Ascending aorta (tissue), 2 donors: Measurements from ENCODE around the gene MRPL39. TPM values are rescaled to one million over a fixed set of nuclear protein-coding genes. Genes with fewer than 3 reads are reported as not detected.
"Not testable (repeated sequence)": the region's sequence is repeated elsewhere in the genome, so short reads cannot be mapped to it uniquely, and the experiment has no call there.

Experiments
- DNase-seq, 2 donors: peaks; one replicate each; pipeline ENCODE4 v3.0.0-alpha.2; 2019; ENCODE audit warnings: low spot score in 2 of 2
- H3K27ac ChIP-seq, 2 donors: fragments of 200-600 bp; sonication (generic); one replicate each; pipeline ENCODE4 v1.5.1; 2016 to 2017; ENCODE audit warnings: mild to moderate bottlenecking in 1 of 2
- H3K27me3 ChIP-seq: fragments of 200-600 bp; sonication (generic); one replicate; pipeline ENCODE4 v1.5.1; 2017
- H3K36me3 ChIP-seq, 2 donors: fragments of 200-600 bp; sonication (generic); one replicate each; pipeline ENCODE4 v1.5.1; 2016
- H3K4me1 ChIP-seq, 2 donors: fragments of 200-600 bp; sonication (generic); one replicate each; pipeline ENCODE4 v1.5.1; 2016 to 2017; ENCODE audit warnings: mild to moderate bottlenecking in 1 of 2
- H3K4me3 ChIP-seq, 2 donors: fragments of 200-600 bp; sonication (generic); one replicate each; pipeline ENCODE4 v1.5.1; 2016 to 2017; ENCODE audit warnings: mild to moderate bottlenecking in 1 of 2
- H3K9me3 ChIP-seq, 2 donors: fragments of 200-600 bp; sonication (generic); one replicate each; pipeline ENCODE4 v1.5.1; 2016
- CTCF ChIP-seq, 3 experiments: fragments of 200-600 bp in 2 of 3; fragments of 450-650 bp in 1 of 3; sonication (generic) in 2 of 3; IDR thresholded peaks; one replicate each; pipeline ENCODE4 v1.5.1; 2016 to 2019; ENCODE audit warnings: antibody characterized with exemption in 3 of 3, mild to moderate bottlenecking in 1 of 3, moderate library complexity in 1 of 3
- intact Hi-C: fragments of 100-400 bp; cut with DNase I; formaldehyde crosslinking; loops from one replicate; pipeline ENCODE4 v1.15.1; 2023
- total RNA-seq: library from RNA; depleted of rRNA; stranded (reverse); fragments of >200 nt; gene quantifications from one replicate; pipeline ENCODE4 v1.1.0, GENCODE V29; 2016

MRPL39 gene
- total RNA-seq, 1 donor from 2014 or later, result 26.1 TPM

DNA sequence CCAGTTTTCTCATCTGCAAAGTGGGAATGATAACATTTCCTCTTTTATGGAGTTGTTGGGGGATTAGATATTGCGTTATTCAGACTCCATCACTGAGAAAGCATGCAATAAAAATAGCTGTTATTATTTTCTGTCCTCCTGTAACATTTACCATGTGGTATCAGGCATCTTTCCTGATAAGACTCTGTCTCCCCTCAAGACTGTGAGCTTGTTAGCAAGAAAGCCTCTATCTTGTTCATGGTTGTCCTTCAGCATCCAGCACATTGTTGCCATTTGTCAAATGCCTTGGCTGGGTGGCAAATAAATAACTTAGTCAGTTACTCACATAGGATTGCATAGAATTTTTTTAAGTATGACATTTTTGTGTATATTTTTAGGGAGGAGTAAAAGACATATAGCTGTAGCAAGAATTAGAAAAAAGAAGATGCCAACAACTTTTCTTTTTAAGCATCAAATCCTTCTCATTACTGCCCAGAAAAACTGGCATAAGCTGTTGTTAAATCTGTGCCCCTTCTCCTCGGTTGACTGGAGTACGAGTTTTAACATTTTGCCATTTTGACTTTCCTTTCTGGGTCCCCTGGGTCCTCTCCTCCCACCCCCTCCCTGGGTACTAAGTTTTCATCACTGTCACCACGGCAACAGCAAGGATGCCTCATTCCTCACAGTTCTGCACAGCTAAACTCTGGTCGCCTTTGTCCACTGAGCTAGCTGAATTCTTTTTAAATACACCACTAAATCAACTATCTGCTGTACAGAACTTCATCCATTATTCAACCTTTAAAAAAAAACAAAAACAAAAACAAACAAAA lies 30.8 kb upstream of the MRPL39 start:
- DNase-seq, result no peak
- peaks cover 0 to 6% of the 10 kb centered on the region in 2 donors for H3K4me1 ChIP-seq
- no peaks in the 10 kb centered on the region for H3K9me3 ChIP-seq
- no peaks in the 10 kb centered on the region for H3K36me3 ChIP-seq
- H3K4me3 ChIP-seq, result peak overlapping the region; percentile 75 to 82
- no peaks in the 10 kb centered on the region for H3K27me3 ChIP-seq
- no peak for TF ChIP-seq CTCF (IDR thresholded peaks at IDR 0.05)
- no peak overlapping the region for H3K27ac ChIP-seq
- intact Hi-C loops, result no loop called here

- no peaks in the 10 kb centered on the region for H3K27me3 ChIP-seq
- no peak overlapping the region for H3K27ac ChIP-seq
- H3K36me3 ChIP-seq, result no peaks in the 10 kb centered on the region
- no peak for TF ChIP-seq CTCF (IDR thresholded peaks at IDR 0.05)
- peaks cover 0 to 6% of the 10 kb centered on the region in 2 donors for H3K4me1 ChIP-seq
- intact Hi-C loops, result no loop called here
- no peak overlapping the region for H3K4me3 ChIP-seq
- no peak for DNase-seq
- H3K9me3 ChIP-seq, result no peaks in the 10 kb centered on the region
Measured at GRCh38 chr21:25636727-25637126, 29.4 kb upstream of the MRPL39 start.

- H3K27ac ChIP-seq, result no peak overlapping the region
- H3K27me3 ChIP-seq, result no peaks in the 10 kb centered on the region
- H3K9me3 ChIP-seq, result no peaks in the 10 kb centered on the region
- DNase-seq, result no peak
- no peak for TF ChIP-seq CTCF (IDR thresholded peaks at IDR 0.05)
- H3K4me3 ChIP-seq, result no peak overlapping the region
- intact Hi-C loops, result no loop called here
- H3K36me3 ChIP-seq, result no peaks in the 10 kb centered on the region
- peaks cover 0 to 6% of the 10 kb centered on the region in 2 donors for H3K4me1 ChIP-seq
Measured at GRCh38 chr21:25635310-25635709, 28.0 kb upstream of the MRPL39 start.

DNA sequence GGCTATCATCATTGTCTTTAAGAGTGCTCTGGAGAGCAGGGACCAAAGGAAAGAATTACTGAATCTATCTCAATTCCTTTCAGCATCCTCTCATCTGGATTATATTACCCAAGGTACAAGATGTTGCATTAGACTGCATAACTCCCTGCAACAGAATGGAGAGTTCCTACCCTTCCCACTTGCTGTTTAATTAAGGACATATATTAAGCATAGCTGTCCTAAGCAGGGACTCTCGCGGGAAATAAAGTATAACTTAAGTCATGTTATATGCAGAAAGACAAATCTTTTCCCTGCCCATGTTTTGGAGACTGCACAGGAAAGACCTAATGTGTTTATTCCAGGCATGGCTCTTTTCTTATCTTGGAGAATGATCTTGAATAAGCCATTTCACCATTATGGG lies 25.0 kb upstream of the MRPL39 start:
- no peaks in the 10 kb centered on the region for H3K36me3 ChIP-seq
- no peak overlapping the region for H3K4me3 ChIP-seq
- no peaks in the 10 kb centered on the region for H3K9me3 ChIP-seq
- TF ChIP-seq CTCF (IDR thresholded peaks at IDR 0.05), result no peak
- no peaks in the 10 kb centered on the region for H3K27me3 ChIP-seq
- DNase-seq, result no peak
- no peak overlapping the region for H3K27ac ChIP-seq
- intact Hi-C loops, result no loop called here
- no peaks in the 10 kb centered on the region for H3K4me1 ChIP-seq

DNA sequence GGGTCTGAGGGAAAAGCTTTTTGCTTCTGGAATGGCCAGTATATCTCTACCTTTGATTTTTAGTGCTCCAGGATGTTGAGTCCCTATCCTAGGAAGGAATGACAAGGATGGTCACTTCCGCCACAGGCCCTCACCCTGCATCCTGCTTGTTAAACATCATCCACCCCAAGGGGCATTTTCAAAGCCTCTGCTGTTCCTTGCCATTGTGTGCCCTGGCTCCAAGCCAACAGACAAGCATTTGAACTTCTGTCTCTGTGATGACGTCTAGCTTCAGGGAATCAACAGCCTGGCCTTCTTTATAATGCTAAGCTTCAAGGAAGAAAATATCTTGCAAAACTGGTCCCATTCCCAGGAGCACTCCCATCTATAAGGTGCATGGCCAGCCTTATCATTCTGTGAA lies 19.5 kb upstream of the MRPL39 start:
- no peak overlapping the region for H3K27ac ChIP-seq
- TF ChIP-seq CTCF (IDR thresholded peaks at IDR 0.05), result no peak
- DNase-seq, result no peak

DNA sequence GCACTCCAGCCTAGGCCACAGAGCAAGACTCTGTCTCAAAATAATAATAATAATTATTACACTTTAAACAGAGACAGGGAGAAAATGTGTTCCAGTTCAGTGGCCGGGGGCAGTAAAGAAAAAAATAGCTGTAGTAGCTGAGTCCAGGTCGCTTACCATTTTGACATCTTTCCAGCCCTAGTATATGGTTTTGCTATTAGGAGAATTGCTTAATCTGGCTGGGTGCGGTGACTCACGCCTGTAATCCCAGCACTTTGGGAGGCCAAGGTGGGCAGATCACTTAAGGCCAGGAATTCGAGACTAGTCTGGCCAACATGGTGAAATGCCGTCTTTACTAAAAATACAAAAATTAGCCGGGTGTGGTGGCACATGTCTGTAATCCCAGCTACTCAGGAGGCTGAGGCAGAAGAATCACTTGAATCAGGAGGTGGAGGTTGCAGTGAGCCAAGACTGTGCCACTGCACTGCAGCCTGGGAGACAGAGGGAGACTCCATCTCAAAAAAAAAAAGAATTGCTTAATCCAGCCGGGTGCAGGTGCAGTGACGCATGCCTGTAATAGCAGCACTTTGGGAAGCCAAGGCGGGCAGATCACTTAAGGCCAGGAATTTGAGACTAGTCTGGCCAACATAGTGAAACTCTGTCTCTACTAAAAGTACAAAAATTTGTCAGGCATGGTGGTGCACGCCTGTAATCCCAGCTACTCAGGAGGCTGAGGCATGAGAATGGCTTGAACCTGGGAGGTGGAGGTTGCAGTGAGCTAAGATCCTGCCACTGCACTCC lies 18.7 kb upstream of the MRPL39 start:
- not testable (repeated sequence) for H3K27ac ChIP-seq

More for the DNA sequence above, 19.5 kb upstream of the MRPL39 start:
- H3K9me3 ChIP-seq, result no peaks in the 10 kb centered on the region
- H3K27me3 ChIP-seq, result no peaks in the 10 kb centered on the region
- H3K4me3 ChIP-seq, result no peak overlapping the region
- H3K36me3 ChIP-seq, result no peaks in the 10 kb centered on the region
- intact Hi-C loops, result no loop called here
- no peaks in the 10 kb centered on the region for H3K4me1 ChIP-seq

More for the DNA sequence above, 18.7 kb upstream of the MRPL39 start:
- DNase-seq, H3K4me3 ChIP-seq, H3K27me3 ChIP-seq, H3K36me3 ChIP-seq, H3K4me1 ChIP-seq, H3K9me3 ChIP-seq, intact Hi-C loops: not testable (repeated sequence)
